ENCODE measurements around the gene NEMF.

- TF ChIP-seq EP300 (IDR thresholded peaks at IDR 0.05; ENCODE audit: borderline replicate concordance), result no peak
- no peak for TF ChIP-seq REST (IDR thresholded peaks at IDR 0.05; ENCODE audit: low read depth)
- no peak for TF ChIP-seq TAF1 (IDR thresholded peaks at IDR 0.05; ENCODE audit: low read depth)
Observed at GRCh38 chr14:49851813-49852212, 775 bp downstream of the NEMF start.
